Stimulated activated effector memory CD8-positive, alpha-beta T cell treated with anti-CD3 and anti-CD28 coated beads, Interleukin-12 subunit alpha, Interleukin-12 subunit beta, amount 100 ng/mL, for 72 hours (primary cell): Measurements from ENCODE around the gene RBPJL.

ENCODE experiments used
- ATAC-seq: fragments of 150-1000 bp; cut with Tn5 transposase; 2 replicates; pipeline ENCODE4 v1.10.0; 2021
- DNase-seq, 2 donors: peaks; one replicate each; pipeline ENCODE4 v3.0.0; 2021 to 2022; ENCODE audit warnings: low spot score in 2 of 2
- H3K27ac Mint-ChIP-seq: one replicate; pipeline ENCODE4 v1.8.0; 2022; ENCODE audit warnings: mild to moderate bottlenecking, mixed read lengths
- H3K36me3 Mint-ChIP-seq: one replicate; pipeline ENCODE4 v1.8.0; 2022; ENCODE audit warnings: mild to moderate bottlenecking, mixed read lengths
- H3K4me1 Mint-ChIP-seq: one replicate; pipeline ENCODE4 v1.8.0; 2022; ENCODE audit warnings: mixed read lengths
- H3K4me3 Mint-ChIP-seq: one replicate; pipeline ENCODE4 v1.8.0; 2022; ENCODE audit warnings: mild to moderate bottlenecking, mixed read lengths
- H3K9me3 Mint-ChIP-seq: one replicate; pipeline ENCODE4 v1.8.0; 2022; ENCODE audit warnings: mixed read lengths

The RBPJL gene

GRCh38 chr20:45304464-45304999 is 2.1 kb upstream of the RBPJL start:
- peak in 1 of 2 donors; percentile 45 for DNase-seq
- peaks cover 31% of the 10 kb centered on the region for H3K4me1 Mint-ChIP-seq
- no peaks in the 10 kb centered on the region for H3K9me3 Mint-ChIP-seq
- no peak overlapping the region for H3K27ac Mint-ChIP-seq
- H3K36me3 Mint-ChIP-seq, result no peaks in the 10 kb centered on the region
- no peak overlapping the region for H3K4me3 Mint-ChIP-seq
- ATAC-seq, result no peak

- DNase-seq (peak in 1 of 2 donors; percentile 44), ATAC-seq (no peak)
- no peaks in the 10 kb centered on the region for H3K9me3 Mint-ChIP-seq
- H3K27ac Mint-ChIP-seq, result no peak overlapping the region
- H3K36me3 Mint-ChIP-seq, result no peaks in the 10 kb centered on the region
- H3K4me3 Mint-ChIP-seq, result no peak overlapping the region
- H3K4me1 Mint-ChIP-seq, result peaks cover 27% of the 10 kb centered on the region
Observed at GRCh38 chr20:45305262-45305661, 1.4 kb upstream of the RBPJL start.

GRCh38 chr20:45307076-45307640 is 518 bp downstream of the RBPJL start:
- Mint-ChIP-seq H3K27ac (no peak overlapping the region), H3K4me3 (no peak overlapping the region), H3K36me3 (no peaks in the 10 kb centered on the region), H3K9me3 (no peaks in the 10 kb centered on the region), H3K4me1 (peaks cover 25% of the 10 kb centered on the region)
- peak in 1 of 2 donors; percentile 44 for DNase-seq
- ATAC-seq, result no peak

GRCh38 chr20:45308117-45308778 is 1.6 kb downstream of the RBPJL start, which contains the start of gene MATN4:
MATN4 (minus strand) TSS chr20:45308299; CDS start chr20:45305582, 2,717 bp downstream.
- no peaks in the 10 kb centered on the region for H3K9me3 Mint-ChIP-seq
- no peak within 1 kb of the TSS for H3K4me3 Mint-ChIP-seq
- peak in 1 of 2 donors; percentile 41 for DNase-seq
- no peaks in the 10 kb centered on the region for H3K36me3 Mint-ChIP-seq
- peaks cover 16% of the 10 kb centered on the region for H3K4me1 Mint-ChIP-seq
- ATAC-seq, result no peak
- no peak within 1 kb of the TSS for H3K27ac Mint-ChIP-seq

- Mint-ChIP-seq H3K36me3 (no peaks in the 10 kb centered on the region), H3K27ac (no peak overlapping the region), H3K4me3 (no peak overlapping the region), H3K9me3 (no peaks in the 10 kb centered on the region), H3K4me1 (peaks cover 8% of the 10 kb centered on the region)
- no peak for ATAC-seq
- DNase-seq, result no peak
Observed at GRCh38 chr20:45309075-45309474, 2.4 kb downstream of the RBPJL start.

GRCh38 chr20:45311589-45312211 is 5.1 kb downstream of the RBPJL start:
- Mint-ChIP-seq H3K4me1 (peaks cover 8% of the 10 kb centered on the region), H3K9me3 (no peaks in the 10 kb centered on the region), H3K4me3 (no peak overlapping the region), H3K36me3 (no peaks in the 10 kb centered on the region), H3K27ac (no peak overlapping the region)
- DNase-seq, result peak; percentile 61 to 83
- peak; percentile 79 for ATAC-seq

- Mint-ChIP-seq H3K27ac (no peak overlapping the region), H3K36me3 (no peaks in the 10 kb centered on the region), H3K4me1 (peaks cover 8% of the 10 kb centered on the region), H3K4me3 (no peak overlapping the region), H3K9me3 (no peaks in the 10 kb centered on the region)
- ATAC-seq, result no peak
- DNase-seq, result peak in 1 of 2 donors; percentile 47
Observed at GRCh38 chr20:45312241-45312640, 5.6 kb downstream of the RBPJL start.

- DNase-seq (no peak), ATAC-seq (no peak)
- no peaks in the 10 kb centered on the region for H3K36me3 Mint-ChIP-seq
- peaks cover 13% of the 10 kb centered on the region for H3K4me1 Mint-ChIP-seq
- no peak overlapping the region for H3K4me3 Mint-ChIP-seq
- H3K9me3 Mint-ChIP-seq, result no peaks in the 10 kb centered on the region
- H3K27ac Mint-ChIP-seq, result no peak overlapping the region
Observed at GRCh38 chr20:45313065-45313695, 6.5 kb downstream of the RBPJL start.

- ATAC-seq (no peak), DNase-seq (no peak)
- H3K36me3 Mint-ChIP-seq, result no peaks in the 10 kb centered on the region
- peaks cover 21% of the 10 kb centered on the region for H3K4me1 Mint-ChIP-seq
- H3K9me3 Mint-ChIP-seq, result no peaks in the 10 kb centered on the region
- H3K27ac Mint-ChIP-seq, result no peak overlapping the region
- no peak overlapping the region for H3K4me3 Mint-ChIP-seq
Observed at GRCh38 chr20:45313943-45314342, 7.3 kb downstream of the RBPJL start.

- DNase-seq (no peak), ATAC-seq (no peak)
- no peaks in the 10 kb centered on the region for H3K9me3 Mint-ChIP-seq
- H3K4me3 Mint-ChIP-seq, result no peak overlapping the region
- peaks cover 28% of the 10 kb centered on the region for H3K4me1 Mint-ChIP-seq
- H3K27ac Mint-ChIP-seq, result no peak overlapping the region
- no peaks in the 10 kb centered on the region for H3K36me3 Mint-ChIP-seq
Observed at GRCh38 chr20:45315672-45316071, 9.0 kb downstream of the RBPJL start.

GRCh38 chr20:45316150-45317080 is 9.8 kb downstream of the RBPJL start:
- H3K36me3 Mint-ChIP-seq, result no peaks in the 10 kb centered on the region
- no peak for DNase-seq
- no peak overlapping the region for H3K27ac Mint-ChIP-seq
- H3K4me1 Mint-ChIP-seq, result peaks cover 33% of the 10 kb centered on the region
- no peaks in the 10 kb centered on the region for H3K9me3 Mint-ChIP-seq
- H3K4me3 Mint-ChIP-seq, result no peak overlapping the region
- peak; percentile 22 for ATAC-seq

GRCh38 chr20:45317826-45318225 is 11.2 kb downstream of the RBPJL start:
- ATAC-seq (no peak), DNase-seq (no peak)
- peak overlapping the region; percentile 68 for H3K27ac Mint-ChIP-seq
- no peaks in the 10 kb centered on the region for H3K36me3 Mint-ChIP-seq
- no peak overlapping the region for H3K4me3 Mint-ChIP-seq
- no peaks in the 10 kb centered on the region for H3K9me3 Mint-ChIP-seq
- H3K4me1 Mint-ChIP-seq, result peaks cover 28% of the 10 kb centered on the region

GRCh38 chr20:45318386-45318939 is 11.8 kb downstream of the RBPJL start:
- Mint-ChIP-seq H3K4me3 (peak overlapping the region; percentile 30), H3K9me3 (no peaks in the 10 kb centered on the region), H3K36me3 (no peaks in the 10 kb centered on the region), H3K27ac (peak overlapping the region; percentile 68), H3K4me1 (peaks cover 28% of the 10 kb centered on the region)
- ATAC-seq (no peak), DNase-seq (no peak)

- Mint-ChIP-seq H3K4me1 (peaks cover 28% of the 10 kb centered on the region), H3K4me3 (peak overlapping the region; percentile 30), H3K9me3 (no peaks in the 10 kb centered on the region), H3K36me3 (no peaks in the 10 kb centered on the region), H3K27ac (peak overlapping the region; percentile 68)
- no peak for DNase-seq
- no peak for ATAC-seq
Observed at GRCh38 chr20:45318948-45319347, 12.3 kb downstream of the RBPJL start.
